GM19455 (cell line): ENCODE measurements around the gene CSGALNACT2.

Experiments used
- ATAC-seq: cut with Tn5 transposase; IDR thresholded peaks from one replicate; pipeline ENCODE4 v1.9.1; 2021; ENCODE audit not compliant: unreplicated experiment

CSGALNACT2 gene

DNA sequence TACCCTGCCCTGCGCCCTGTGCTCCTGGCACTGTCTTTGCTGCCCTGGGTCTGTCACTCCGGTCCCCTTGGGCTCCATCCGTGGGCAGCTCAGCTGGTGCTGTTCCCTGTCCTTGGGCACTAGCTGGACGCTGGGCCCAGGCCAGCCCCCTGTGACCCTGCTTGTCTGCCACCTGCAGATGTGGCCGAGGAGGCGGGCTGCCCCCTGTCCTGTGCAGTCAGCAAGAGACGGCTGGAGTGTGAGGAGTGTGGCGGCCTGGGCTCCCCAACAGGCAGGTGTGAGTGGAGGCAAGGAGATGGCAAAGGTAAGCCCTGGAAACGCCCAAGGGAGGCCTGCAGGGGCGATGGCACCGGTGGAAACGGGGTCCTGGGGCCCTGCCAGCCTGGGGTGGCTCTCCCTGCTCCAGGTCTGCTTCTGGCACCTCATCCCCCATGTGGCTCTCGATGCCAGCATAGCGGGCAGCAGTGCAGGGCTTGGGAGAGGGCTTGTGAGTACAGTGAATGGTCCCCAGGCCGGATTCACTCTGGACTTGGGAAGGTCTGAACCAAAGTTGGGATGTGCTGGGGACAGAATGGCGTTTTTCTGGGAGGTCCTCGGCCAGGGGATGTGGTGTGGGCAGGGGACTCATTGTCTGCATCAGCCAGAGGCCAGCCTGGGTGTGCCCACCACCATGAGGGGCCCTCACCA, 26.2 kb upstream of the CSGALNACT2 start:
- no peak for ATAC-seq

DNA sequence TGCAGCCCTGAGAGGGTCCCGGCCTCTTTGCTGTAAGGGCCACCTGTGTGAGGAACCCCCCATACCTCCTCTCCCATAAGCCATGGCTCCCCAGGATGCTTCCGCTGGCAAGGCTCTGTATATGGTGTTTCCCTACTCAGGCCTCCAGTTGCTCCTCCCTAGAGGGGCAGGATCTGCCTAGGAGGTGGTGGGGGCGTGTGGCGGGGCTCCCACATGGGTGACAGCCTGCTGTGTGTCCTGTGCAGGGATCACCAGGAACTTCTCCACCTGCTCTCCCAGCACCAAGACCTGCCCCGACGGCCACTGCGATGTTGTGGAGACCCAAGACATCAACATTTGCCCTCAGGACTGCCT, 25.7 kb upstream of the CSGALNACT2 start:
- ATAC-seq, result no peak

DNA sequence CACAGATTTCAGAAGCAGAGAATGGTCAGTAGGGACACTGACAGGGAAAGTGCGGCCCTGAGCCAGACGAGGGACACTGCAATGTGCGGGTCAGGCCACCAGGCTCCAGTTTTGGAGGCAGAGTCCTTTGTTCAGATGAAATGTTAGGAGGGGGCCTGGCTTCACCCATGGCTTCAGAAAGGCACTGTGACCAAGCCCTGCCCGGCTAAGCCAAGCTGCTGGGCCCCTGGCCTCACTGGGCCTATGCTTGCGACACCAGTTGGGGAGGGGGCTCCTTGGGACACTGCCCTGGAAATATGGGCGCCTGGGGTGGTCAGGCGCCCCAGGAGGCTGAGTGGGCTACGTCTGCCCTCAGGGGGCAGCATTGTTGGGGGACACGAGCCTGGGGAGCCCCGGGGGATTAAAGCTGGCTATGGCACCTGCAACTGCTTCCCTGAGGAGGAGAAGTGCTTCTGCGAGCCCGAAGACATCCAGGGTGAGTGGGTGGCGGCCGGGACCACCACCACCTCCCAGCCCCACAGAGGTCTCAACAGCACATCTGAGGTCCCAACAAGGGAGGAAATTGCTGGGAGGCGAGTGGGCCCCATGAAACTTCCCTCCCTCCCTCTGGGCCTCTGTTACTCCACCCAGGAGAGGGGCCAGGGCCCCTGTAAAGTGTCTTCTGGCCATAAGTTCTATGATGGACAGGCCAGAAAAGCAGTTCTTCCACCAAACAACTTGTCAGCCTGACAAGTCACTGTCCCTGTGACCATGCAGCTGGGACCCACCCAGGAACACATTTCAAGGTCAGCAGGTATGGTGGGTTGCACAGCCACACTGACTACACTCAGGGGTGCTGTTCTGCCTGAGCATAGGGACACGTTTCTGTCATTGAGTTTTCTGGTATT, 24.8 kb upstream of the CSGALNACT2 start:
- ATAC-seq, result no peak

DNA sequence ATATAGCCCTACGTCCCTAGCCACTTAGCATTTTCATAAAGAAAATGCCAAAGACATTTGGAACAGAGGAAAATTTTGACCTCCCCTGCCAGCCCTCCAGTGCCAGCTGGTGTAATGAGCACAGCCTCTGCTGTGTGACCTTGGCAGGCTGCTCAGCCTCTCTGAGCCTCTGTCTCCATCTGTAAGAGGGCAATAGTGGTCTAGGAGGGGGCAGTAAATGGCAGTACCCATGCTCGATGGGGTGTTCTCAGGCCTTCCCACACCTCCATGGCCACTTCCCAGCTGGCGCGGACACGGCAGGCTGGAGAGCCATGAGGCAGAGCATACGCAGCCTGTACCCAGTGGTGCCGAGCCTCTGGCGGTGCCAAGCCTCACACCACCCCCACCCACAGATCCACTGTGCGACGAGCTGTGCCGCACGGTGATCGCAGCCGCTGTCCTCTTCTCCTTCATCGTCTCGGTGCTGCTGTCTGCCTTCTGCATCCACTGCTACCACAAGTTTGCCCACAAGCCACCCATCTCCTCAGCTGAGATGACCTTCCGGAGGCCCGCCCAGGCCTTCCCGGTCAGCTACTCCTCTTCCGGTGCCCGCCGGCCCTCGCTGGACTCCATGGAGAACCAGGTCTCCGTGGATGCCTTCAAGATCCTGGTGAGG, 24.0 kb upstream of the CSGALNACT2 start:
- no peak for ATAC-seq

DNA sequence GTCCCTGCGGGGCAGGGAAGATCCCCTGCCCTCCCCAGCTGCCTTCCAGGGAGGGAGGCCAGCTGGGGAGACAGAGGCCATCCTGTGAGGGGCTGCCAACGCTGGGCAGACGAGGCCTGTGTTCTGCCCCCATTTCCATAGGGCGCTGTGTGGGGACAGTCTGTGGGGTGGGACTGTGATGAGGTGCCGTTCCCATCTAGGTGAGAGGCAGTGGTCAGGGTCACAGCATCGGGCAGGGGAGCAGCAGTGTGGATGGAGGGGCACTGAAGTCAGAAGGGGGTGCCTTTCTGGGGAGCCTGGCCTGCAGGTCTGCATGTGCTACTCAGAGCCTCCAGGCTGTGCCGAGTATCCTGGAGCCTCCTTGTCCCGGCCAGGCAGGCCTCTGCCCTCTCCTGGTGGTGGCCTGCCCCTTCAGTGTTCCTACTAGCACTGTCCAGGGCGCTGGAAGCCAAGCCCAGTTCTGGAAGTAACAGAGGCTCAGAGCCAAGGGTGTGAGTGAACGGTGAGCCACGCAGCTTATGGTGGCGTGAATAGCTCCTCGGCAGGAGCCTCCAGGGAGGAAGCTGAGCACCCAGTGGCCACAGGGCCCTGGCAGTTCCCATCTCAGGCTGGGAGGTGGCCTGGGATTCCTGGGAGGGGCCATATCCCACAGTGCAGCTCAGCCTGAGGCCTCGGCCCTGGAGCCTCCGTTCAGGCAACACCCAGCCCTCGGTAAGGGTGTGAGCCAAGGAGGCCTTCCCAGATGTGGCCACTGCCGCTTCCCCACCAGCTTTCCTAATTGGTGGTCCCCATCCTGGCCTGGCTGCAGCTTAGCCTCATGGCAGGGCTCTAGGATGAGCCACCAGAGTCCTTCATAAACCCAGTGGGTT, 23.3 kb upstream of the CSGALNACT2 start:
- no peak for ATAC-seq

DNA sequence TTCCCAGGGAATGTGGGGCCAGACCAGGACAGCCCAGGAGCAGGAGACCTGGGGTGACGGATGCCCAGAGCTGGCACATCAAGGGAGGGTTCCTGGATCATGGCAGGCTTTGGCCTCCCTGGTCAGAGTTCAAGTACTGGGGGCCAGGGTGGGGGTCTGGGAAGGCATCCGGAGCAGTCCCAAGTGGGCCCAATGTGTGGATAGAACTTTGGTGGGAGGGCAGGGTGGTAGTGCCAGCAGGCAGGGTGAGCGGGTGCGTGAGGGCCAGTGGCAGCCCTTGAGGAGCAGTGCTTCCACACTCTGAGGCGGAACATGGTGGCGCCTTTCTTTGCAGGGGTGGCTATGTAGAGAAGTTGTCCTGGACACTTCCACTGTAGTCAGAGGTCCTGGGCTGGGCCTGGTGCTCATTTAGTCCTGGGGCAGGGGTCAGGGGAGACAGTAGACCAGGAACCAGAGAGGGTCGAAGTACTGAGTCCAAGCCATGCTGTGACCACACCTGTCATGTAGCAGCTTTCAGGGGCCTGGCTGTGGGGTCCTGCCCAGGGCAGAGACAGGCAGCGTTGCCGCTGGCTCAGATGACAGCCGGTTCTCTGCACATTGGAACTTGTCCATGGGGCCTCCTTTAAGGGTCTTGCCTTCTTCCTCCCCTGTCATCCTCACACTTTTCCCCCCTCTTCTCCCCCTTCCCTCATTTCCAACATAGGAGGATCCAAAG, 22.2 kb upstream of the CSGALNACT2 start:
- ATAC-seq, result no peak

DNA sequence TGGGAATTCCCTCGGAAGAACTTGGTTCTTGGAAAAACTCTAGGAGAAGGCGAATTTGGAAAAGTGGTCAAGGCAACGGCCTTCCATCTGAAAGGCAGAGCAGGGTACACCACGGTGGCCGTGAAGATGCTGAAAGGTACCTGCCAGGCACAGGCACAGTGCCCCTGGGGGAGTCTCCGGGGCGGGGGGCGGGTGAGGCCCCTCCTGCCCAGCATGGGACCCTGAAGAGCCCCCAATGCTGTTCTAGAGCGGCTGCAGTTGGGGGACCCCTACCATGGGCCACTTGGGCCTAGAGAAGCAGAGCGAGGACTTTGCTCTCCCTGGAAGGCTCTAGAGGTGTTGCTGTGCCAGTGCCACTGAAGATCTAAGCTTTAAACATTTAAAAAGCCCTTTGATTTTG, 21.6 kb upstream of the CSGALNACT2 start:
- no peak for ATAC-seq

DNA sequence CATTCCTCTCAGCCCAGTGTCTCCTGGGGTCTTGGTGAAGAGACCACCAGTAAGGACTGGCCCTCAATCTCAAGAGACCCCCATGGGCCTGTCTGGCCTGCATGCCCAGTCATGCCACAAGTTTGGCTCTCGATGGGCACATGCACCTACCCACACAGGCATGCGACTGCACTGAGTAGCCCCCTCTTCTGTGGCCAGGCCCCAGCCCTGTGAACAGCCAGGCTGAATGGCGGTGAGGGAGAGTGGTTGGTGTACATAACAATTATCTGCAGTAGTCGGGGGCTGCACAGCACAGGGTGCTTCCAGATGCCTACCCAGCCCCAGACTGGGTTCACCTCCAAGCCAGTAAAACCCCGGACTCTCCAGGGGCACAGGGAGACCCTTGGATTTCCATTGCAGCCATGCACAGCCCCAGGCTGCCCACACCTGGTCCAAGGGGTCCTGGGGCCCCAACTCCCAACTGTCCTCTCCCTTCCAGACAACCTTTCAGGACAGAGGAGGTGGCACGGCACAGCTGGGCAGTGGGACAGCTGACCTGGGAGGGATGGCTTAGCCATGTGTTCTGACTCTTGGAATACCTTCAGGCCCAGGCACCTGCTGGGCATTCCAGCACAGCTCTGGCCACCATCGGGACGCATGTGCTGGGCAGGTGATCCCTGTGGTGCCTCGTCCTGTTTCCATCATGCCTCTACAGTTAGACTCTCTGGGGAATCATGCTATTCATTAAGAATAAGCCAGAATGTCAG, 21.0 kb upstream of the CSGALNACT2 start:
- no peak for ATAC-seq

DNA sequence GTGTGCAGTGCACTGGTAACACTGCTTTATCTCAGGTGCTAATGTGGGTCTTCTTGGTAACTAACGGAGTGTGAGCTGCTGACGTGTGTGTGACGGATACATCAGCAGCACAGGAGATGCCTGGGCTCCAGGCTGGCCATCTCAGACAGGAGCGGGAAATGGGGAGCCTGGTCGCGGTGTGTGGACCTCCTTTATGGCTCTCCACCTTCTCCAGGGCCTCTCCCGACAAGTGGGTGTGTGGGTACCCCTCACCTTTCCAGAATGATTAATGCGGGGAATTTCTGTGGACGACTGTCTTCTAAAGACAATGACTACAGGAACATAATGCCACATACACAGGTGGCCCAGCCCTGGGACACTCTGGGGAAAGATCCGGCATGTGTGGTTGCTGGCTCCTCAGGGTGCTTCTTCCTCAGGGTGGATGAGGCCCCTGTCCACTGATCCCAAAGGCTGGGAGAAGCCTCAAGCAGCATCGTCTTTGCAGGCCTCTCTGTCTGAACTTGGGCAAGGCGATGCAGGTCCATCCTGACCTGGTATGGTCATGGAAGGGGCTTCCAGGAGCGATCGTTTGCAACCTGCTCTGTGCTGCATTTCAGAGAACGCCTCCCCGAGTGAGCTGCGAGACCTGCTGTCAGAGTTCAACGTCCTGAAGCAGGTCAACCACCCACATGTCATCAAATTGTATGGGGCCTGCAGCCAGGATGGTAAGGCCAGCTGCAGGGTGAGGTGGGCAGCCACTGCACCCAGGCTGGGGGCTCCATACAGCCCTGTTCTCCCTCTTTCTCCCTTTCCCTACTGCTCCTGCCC, 20.3 kb upstream of the CSGALNACT2 start:
- no peak for ATAC-seq

DNA sequence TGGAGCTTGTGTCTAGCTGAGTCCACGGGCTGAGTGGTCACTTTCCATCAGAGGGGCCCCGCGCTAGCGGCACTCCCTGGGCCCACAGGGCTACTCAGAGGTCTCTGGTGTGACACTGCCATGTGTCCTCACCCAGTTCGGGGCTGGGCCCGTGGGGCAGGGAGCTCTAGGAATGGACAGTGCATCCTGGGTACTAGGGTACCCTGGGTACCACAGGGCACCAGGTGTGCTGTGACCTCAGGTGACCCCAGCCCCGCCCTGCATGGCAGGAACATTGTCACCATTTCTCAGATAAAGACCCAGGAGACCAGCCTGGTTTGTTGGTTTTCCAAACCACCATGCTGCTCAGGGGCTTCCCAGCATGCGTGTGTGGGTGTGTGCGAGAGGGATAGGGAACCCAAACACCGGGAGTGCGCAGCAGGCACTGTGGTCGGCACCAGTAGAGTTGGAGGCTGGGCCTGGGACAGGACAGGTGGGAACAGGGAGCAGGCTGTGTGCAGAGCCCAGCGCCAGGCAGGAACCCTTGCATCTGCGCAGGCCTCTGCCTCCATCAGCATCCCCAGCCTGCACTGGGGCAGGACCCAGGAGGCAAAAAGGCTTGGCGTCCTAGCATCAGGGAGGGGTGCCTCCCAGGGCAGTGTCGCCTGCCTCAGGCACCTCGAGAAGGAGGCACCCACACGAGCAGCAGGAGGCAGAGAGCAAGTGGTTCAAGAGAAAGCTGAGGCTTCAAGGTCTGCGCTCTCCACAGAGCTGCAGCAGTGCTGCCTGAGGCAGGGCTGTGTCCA, 19.4 kb upstream of the CSGALNACT2 start:
- ATAC-seq, result no peak

DNA sequence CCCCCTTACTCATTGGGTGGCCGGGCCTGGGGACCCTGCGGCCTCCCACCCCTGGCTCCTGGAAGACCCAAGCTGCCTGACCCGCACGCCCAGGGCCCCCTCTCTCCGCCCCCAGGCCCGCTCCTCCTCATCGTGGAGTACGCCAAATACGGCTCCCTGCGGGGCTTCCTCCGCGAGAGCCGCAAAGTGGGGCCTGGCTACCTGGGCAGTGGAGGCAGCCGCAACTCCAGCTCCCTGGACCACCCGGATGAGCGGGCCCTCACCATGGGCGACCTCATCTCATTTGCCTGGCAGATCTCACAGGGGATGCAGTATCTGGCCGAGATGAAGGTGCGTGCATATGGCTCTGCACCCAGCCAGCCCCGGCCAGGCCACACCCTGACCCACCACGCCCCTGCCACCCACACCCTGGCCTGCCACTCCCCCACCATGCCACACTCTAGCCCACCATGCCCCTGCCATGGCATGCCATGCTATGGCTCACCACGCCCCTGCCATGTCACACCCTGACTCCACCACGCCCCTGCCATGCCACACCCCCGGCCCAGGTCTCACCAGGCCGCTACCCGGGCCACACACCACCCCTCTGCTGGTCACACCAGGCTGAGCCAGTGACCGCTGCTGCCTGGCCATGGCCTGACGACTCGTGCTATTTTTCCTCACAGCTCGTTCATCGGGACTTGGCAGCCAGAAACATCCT, 18.7 kb upstream of the CSGALNACT2 start:
- ATAC-seq, result no peak

DNA sequence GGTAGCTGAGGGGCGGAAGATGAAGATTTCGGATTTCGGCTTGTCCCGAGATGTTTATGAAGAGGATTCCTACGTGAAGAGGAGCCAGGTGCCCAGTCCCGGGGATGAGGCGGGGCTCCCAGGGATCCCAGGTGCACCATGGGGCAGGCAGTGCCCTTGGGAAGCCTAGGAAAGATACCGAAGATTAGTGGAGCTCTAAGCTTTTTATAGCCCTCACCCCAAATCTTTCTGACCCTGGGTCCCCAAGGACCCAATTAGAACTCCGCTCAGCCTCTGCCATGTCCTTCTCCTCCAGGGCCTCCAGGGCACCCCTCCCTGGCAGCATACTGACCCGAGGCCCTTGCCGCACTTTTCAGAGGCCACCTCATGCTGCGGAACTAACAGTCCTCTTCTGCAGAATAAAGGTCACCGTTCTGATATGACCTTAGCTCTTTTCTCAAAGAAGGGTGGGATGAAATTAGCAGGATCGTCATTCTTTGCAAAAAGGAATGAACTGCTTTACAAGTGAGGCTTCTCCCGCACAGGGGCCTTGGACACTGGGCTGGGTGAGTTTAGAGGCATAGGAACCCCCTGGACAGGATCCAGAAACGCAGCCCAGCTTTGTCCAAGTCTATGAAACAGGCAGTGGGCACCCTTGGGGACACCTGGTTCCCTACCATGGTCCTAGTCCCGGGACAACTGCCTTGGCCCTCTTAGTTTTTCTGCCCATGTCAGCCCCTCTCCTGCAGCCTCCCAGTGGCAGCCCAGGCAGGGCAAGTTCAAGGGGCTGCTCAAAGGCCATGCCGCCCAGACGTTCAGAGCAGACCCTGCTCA, 17.9 kb upstream of the CSGALNACT2 start:
- no peak for ATAC-seq

DNA sequence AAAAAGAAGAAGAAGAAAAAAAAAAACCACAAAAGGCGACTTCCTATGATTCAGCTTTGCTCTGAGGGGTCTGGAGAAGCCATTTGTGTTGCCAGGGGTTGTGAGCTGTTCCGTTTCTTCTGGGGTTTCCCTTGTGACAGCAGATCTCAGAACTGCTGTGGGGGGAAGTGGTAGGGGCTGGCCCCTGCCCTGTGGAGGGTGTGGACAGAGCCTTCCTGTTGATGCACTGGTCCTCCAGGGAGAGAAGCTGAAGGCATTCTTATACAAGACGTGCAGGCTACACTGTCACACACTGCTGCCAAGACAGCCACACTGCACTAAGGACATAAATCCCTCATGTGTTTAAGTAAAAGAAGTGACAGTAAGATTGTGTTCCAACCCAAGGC, 17.3 kb upstream of the CSGALNACT2 start:
- peak; percentile 78 for ATAC-seq

DNA sequence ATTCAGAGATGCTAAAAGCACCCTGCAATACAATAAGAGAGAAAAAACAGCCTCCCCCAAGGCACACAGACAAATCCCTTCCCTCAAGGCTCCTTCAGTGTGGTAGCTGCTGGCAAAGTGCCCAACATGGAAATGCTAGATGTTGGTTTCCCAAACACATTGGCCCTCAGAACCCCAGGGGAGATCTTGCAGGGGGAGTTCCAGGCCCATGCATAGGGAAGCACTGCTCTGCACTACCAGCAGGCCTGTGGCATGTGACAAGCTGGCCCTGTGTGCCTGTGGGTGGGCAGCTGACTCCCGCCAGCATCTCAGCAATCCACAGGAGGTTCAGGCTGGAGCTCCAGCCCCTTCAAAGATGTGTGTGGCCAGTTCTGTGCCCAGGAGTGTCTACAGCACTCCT, 16.8 kb upstream of the CSGALNACT2 start:
- ATAC-seq, result no peak

DNA sequence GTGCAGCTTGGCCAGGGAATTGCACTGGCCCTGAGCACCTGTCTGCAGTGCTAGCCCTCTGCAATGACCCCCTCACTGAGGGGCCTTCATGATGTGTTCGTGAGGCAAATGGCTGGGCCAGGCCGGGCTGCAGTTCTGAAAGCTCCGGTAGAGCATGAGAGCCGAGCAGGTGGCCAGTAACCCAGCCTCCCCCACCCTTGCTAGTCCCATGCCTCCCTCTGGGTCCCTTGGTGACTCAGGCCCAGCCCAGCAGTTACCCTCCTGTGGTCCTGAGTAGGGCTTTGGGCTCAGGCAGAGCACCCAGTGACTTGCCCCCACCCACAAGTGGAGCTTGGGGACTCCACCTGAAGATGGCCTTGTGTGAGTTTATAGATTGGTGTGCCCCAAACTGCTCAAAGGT, 16.1 kb upstream of the CSGALNACT2 start:
- no peak for ATAC-seq

DNA sequence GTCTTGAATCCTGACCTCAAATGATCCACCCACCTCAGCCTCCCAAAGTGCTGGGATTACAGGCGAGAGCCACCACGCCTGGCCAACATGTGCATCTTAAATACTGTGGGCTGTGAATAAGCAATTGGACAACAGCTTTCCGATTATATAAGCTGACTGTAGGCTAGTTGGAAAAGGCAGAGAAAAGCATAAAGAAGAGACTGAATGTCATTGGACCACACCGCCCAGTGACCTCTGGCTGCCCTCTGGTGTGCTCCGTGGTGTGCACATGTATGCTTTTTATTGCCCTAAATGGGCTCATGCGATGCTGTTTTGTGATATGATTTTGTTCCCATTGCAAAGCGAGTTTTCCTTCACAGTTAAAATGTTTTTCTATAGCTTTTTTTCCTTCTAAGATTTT, 15.4 kb upstream of the CSGALNACT2 start:
- no peak for ATAC-seq
